GM19023 (cell line): ENCODE measurements around the gene POU2F3.

Experiments
- ATAC-seq: cut with Tn5 transposase; IDR thresholded peaks from one replicate; pipeline ENCODE4 v1.9.1; 2021; ENCODE audit warnings: mild to moderate bottlenecking, moderate library complexity; ENCODE audit not compliant: unreplicated experiment

Gene POU2F3

DNA sequence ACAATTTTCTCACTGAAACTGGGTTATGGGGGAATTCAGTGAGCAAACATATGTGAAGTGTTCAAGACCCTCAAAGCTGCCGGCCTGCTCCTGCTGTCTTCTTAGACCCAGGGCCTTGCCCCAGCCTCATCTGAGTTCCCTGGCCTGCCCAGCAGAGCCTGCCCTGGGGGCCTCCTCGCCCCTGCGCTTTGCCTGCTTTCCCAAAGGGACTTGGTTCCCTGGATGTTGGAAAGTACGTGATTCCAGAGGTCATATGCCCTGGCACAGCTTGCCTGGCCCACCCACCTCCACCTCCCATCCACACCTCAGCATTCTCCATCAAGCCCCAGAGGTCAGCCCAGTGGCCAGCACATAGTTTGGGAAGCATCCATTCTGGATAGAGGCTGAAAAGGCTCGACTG, 13.7 kb upstream of the POU2F3 start:
- ATAC-seq: no peak

DNA sequence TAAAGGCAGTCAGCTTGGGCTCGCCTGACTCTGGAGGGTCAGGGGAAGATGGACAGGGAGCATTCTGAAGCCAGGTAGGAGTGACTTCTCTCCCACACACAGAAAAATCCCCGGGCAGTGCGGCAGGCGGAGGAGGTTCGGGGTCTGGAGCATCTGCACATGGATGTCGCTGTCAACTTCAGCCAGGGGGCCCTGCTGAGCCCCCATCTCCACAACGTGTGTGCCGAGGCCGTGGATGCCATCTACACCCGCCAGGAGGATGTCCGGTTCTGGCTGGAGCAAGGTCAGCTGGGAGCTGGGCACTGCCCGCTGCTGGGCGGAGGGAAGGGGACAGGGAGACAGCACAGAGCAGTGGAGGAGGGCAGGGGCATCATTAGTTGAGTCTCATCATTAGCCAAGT, 13.2 kb upstream of the POU2F3 start:
- ATAC-seq: no peak

GRCh38 chr11:120227228-120227852, 12.6 kb upstream of the POU2F3 start:
- ATAC-seq: no peak

DNA sequence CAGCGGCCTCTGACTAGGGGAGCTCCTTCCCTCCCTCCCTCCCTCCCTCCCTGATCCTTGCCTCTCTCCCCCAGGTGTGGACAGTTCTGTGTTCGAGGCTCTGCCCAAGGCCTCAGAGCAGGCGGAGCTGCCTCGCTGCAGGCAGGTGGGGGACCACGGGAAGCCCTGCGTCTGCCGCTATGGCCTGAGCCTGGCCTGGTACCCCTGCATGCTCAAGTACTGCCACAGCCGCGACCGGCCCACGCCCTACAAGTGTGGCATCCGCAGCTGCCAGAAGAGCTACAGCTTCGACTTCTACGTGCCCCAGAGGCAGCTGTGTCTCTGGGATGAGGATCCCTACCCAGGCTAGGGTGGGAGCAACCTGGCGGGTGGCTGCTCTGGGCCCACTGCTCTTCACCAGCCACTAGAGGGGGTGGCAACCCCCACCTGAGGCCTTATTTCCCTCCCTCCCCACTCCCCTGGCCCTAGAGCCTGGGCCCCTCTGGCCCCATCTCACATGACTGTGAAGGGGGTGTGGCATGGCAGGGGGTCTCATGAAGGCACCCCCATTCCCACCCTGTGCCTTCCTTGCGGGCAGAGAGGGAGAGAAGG, 11.1 kb upstream of the POU2F3 start:
- ATAC-seq: no peak

- no peak for ATAC-seq
These were observed 10.2 kb upstream of the POU2F3 start for GRCh38 chr11:120229451-120230424.

DNA sequence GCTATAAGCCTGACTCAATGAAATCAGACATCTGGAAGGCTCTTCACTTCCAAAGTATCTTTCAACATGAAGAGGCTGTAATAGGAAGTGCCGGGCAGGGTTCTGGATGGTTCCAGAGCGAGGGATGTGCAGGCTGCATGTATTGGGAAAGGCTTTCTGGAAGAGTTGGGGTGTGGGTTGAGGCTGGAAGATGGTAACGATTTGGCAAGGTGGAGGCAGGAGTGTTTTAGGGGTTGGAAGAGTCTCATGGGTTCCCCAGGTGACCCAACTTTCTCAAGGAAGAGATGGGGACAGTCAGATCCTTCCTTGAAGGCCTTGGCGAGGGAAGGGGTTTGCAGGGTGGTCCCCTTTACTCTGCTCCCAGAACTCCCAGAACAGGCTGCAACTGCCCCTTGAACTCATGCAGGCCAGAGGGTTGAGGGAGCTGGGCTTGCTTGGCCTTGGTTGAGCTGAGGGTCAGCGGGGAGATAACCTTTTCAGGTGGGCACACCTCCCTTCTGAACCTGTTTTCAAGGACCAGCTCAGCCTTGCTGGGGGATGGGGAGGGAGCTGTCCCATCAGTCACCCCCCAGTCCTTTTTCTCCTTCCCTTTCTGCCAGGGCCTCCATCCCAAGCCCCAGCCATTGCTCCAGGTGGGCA, 9.4 kb upstream of the POU2F3 start:
- no peak for ATAC-seq

DNA sequence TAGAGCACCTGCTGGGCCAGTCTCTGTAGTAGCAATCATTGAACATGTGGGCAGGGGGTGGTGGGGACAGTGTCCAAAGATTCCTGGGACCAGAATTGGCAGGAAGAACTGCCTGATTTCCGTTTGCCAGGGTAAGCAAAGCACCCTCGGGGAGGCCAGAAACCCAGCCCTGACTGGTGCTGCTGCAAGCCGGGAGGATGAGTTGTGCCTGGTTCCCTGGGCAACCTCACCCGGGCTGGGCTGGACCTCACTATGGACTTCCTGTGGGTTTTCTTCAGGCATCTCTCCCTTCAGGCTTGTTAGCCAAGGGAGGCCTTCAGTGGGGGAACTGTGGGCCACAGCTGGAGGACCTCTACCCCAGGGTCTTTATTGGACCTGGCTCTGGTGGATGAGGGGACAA, 8.0 kb upstream of the POU2F3 start:
- ATAC-seq: no peak

- ATAC-seq: no peak
These were observed 6.6 kb upstream of the POU2F3 start for GRCh38 chr11:120233207-120233803.

GRCh38 chr11:120235024-120235628, 4.8 kb upstream of the POU2F3 start:
- ATAC-seq: no peak

DNA sequence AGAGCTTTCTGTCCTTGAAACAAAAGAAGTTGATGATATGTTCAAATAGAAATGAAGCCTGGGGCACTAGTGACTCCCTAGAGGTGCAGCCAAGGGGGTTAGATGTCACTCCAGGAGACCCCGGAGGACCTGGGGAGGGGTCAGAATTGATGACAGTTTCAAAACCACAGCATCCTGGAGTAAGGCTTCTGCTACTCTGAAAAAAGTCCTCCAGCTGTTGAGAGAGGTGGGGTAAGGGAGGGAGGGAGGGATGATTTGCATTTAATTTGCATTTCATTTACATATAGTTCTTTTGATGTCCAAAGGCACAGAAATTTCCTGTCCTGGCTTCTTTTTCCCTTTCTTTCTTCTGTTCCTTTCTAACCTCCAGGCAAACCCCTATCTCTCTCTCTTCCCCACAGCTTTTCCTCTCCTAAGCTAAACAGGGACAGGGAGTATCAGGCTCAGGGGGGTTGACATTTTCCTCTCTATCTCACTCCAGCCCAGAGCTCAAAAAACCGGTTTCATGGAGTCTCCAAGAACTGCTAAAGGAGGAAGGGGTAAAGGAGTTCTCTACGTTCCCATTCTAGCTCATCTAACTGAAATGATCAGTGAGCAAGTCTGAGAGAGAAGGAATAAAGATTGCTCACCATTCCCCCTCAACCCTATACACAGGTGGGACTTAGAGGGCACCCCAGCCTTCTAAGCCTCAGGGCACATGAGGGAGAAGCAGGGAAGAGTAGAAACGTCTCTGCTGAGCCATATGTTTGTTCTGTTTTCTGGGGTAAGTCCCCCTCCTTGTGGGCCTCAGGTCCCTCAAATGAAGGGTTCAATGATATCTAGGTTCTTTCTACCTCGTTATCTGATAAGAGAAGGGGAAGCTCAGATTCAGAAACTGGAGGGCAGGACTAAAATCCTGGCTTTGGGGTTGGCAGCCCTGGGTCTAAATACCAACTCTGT, 3.5 kb upstream of the POU2F3 start:
- ATAC-seq: no peak

GRCh38 chr11:120238968-120239620, 846 bp upstream of the POU2F3 start:
- ATAC-seq: no peak

DNA sequence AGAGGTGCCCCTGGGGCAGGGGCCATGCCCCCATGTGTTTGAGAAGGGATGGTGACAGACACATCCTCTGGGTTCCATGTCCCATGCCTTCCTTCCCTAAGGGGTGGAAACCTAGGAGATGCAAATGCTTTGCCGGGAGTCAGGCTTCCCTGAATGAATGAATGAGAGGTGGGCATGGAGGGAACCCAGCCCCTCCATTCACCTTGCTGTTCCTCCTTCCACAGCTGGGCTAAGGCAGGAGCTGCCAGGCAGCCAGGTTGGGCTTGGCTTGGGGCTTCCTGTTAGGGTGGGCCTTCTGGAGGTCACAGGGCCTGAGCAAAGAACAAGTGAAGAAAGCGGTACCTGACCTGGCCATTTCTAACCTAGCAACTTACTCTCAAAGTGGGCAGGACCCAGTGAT, 926 bp downstream of the POU2F3 start:
- no peak for ATAC-seq

GRCh38 chr11:120241277-120241676, 1.3 kb downstream of the POU2F3 start:
- no peak for ATAC-seq

- ATAC-seq: no peak
These were observed 3.3 kb downstream of the POU2F3 start for GRCh38 chr11:120243221-120243620.

- no peak for ATAC-seq
These were observed 4.8 kb downstream of the POU2F3 start for GRCh38 chr11:120244476-120245365.

DNA sequence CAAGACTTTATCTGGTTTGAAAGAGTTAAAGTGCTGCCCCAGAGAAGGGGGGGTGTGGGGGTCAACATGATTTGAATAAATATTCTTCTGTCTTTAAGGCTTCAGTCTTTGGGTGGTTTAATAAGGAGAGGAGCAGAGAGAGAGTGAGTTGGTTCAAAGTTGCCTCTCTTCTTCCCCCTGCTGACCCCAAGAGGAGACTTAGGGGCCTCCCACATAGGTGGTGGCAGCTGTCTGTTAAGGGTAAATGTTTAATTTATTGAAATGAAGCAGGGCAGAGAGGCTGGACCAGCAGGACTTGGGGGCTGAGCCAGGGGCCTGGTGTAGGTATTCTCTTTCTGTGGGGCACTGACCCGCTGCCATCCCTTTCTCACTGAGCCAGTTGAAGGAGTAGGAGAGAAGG, 5.5 kb downstream of the POU2F3 start:
- no peak for ATAC-seq

- no peak for ATAC-seq
These were observed 8.8 kb downstream of the POU2F3 start for GRCh38 chr11:120248551-120249278.
